GM21528 (cell line): ENCODE results near the gene MAST3.

Experiments used
- ATAC-seq: cut with Tn5 transposase; IDR thresholded peaks from one replicate; pipeline ENCODE4 v1.9.1; 2021; ENCODE audit warnings: mild to moderate bottlenecking, moderate library complexity; ENCODE audit not compliant: unreplicated experiment, low FRiP score

MAST3 gene

DNA sequence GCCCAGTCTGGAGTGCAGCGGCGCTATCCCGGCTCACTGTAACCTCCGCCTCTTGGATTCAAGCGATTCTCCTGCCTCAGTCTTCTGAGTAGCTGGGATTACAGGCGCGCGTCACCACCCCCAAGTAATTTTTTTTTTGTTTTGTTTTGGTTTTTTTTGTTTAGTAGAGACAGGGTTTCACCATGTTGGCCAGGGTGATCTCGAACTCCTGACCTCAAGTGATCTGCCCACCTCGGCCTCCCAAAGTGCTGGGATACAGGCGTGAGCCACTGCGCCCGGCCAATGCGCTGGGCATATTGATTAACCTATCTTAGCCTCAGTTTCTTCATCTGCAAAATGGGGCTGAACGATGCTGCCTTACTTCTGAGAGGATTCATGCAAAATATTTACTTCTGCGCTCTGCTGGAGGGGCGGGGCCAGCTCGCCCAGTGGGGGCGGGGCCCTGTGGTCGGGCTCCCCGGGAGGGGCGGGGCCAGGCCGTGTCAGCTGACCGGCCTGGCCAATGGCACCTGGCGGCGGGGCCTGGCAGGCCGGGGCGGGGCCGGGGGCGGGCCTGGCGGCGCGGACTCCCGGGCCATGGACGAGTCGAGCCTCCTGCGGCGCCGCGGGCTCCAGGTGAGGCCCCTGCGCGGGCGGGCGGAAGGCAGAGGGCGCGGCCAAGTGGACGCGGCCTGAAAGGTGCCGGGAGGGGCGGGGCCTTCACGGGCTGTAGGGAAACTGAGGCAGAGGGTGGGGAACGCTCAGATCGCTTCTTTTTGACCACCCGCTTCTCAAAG lies at the start of gene MAST3:
Gene MAST3, plus strand, starts transcription at position 562 of the 776 bp plus-strand sequence. Its CDS starts 15 bp downstream, at position 577.
- ATAC-seq, result peak; percentile 55

DNA sequence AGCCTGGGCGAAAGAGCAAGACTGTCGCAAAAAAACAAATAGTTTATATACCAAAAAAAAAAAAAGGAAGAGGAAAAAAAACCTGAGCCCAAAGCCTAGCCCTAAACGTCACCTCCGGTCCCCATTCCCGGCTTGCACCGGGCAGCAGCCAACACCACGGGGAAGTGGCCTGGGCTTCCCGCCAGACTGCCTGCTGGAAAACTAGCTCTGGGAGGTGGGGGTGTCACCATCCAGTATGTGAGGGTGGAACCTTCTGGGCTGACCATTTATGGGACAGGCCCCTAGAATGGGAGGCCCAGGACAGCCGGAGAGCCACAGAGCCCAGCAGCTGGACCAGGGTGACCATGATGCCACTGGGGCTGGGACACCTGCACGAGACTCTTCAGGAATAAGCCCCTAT lies 48.2 kb upstream of the MAST3 start:
- no peak for ATAC-seq

DNA sequence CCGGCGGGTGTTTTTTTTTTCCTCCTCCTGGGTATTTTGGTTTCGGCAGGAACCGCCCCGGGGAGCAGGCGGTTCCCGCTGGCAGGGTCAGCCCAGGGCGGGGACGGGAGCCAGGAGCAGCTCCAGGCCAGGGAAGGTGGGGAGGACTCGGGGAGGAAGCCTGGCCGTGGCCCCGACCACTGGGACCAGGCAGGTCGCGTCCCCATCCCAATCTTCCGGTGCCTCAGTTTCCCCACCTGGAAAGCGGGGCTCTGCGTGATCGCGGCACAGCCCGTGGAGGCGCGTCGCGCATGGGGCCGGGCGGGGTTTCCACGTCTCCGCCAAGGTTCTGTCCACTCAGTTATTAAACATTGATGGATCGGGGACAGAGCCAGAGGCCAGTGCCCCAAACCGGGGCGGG lies 45.7 kb upstream of the MAST3 start:
- no peak for ATAC-seq

DNA sequence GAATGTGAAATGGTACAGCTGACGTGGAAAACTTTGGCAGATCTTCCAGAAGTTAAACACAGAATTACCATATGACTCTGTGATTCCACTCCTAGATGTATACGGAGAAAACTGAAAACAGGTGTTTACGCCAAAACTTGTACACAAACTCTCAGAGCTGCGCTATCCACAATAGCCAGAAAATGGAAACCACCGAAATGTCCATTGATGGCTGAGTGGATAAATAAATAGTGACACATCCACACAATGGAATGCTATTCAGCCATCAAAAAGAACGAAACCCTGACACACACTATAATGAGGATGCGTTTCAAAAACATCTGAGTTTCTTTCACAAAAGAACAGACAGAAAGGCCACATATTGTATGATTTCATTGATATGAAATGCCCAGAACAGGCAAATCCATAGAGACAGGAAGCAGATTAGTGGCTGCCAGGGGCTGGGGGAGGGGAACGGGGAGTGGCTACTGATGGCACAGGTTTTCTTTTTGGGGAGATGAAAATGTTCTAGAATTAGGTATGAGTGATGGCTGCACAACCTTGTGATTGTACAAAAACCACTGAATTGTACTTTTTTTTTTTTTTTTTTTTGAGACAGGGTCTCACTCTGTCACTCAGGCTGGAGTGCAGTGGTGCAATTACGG lies 43.9 kb upstream of the MAST3 start:
- ATAC-seq, result no peak

DNA sequence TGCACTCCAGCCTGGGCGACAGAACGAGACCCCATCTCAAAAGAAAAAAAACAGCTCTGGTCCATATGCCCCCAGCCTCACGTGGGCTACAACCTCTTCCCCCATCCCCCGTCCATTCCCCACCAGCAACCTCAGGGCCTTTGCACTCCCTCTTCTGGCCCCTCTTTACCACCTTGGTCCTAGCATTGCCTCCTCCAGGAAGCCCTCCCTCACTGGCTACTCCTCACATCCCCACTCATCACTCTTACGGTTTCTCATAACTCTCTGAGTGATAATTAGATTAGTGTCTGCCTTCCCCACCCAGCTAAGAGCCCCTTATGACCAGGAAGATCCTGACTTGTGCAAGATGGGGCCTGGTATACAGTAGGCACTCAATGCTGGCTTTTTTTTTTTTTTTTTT lies 41.6 kb upstream of the MAST3 start:
- ATAC-seq, result no peak

DNA sequence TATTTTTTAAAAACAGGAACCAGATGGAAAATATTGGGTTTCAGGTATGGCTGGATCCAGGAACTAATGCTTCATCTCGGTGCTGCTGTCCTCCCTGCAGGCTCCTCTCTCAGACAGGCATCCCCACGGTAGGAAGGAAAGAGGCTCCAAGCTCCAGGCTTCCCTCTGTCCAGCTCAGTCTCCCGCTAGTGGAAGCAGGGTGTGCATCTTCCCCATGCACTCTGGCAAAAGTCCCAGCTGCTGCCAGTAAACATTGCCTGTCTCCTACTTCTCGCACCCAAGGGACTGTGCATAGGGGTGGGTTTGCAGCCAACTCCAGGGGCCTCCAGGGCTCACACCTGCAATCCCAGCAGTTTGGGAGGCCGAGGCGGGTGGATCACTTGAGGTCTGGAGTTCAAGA lies 40.0 kb upstream of the MAST3 start:
- ATAC-seq, result no peak

DNA sequence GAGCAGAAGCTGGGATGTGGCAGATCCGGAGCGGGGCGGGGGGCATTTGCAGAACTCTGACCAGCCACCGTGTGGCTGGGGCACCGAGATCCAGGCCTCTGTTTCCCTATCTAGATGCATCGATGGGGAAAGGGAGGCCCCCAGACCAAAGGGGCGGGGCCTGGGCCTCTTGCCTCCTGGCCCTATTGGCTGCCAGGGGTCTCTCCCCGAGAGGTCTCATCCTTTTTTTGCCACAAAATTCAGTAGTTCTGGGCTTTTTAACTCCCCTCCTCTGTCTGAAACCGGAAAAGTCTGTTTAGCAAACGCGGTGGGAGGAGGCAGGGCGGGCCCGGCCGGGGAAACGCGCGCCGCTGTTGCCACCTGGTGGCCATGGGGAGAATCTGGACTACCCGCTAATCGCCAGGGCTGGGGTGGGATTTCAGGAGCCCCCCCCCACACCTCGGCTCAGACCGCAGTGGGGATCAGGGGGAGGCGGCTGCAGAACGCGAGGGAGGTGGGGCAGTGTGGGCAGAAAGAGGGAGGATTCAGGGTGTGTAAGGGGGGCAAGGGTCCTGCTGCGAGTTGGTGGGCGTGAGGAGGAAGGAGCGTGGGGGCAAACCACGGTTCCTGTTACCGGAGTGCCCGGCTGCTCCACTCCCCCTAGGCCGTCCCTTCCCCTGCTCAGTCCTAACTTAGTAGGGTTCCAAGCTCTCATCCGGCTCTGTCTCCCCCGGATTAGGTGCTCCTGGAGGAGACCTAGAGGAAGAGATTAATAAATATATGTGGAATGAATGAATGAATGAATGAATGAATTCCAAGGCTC lies 39.2 kb upstream of the MAST3 start:
- no peak for ATAC-seq

DNA sequence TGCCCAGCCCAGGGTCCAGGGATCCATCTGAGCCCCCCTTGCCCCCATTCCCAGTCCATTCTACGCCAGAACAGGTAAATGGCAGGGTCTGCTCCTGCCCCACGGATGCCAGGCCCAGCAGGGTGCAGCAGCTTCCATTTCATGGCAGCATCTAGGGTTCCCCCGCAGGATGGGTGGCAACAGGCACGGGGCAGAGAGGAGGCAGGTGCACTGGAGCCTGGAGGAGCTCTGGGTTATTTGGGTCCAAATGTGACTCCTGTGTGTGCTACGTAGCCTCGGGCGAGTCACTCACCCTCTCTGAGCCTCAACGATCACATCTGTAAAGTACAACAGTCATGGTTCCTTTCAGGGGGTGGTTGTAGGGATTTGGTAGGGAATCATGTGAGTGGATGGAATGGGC lies 38.3 kb upstream of the MAST3 start:
- ATAC-seq, result no peak

DNA sequence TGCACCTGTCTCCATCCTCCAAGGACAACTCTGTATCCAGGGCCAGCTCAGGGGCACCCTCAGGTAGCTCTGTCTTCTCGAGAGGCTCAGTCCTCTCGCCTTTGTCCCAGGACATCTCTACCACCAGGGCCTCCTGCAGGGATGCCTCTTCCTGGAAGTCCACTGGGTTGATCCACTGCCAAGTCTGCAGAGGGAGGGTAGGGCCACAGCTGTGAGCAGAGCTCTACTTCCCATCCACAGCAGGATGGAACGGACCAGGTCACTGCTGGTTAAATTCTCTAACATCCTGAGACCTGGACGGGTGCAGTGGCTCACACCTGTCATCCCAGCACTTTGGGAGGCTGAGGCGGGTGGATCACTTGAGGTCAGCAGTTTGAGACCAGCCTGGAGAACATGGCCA lies 37.7 kb upstream of the MAST3 start:
- ATAC-seq, result no peak

DNA sequence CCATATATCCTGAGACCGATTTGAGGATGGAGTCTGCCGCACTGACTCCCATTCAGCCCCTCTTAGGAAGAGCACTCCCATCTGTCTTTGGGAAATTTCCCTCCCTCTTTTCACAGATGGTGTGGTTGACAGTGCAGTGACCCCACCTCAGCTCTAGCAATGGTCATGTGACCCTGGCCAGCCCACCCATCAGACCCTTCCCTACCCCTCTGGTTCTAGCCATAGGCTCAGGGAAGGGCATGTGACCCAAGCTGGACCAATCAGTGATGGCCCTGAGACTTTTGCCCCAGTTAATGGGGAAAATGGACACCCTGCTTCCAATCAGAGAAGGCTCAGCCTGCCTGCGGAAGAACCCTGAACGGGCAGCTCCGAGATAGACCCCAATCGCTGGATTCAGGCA lies 37.1 kb upstream of the MAST3 start:
- no peak for ATAC-seq

DNA sequence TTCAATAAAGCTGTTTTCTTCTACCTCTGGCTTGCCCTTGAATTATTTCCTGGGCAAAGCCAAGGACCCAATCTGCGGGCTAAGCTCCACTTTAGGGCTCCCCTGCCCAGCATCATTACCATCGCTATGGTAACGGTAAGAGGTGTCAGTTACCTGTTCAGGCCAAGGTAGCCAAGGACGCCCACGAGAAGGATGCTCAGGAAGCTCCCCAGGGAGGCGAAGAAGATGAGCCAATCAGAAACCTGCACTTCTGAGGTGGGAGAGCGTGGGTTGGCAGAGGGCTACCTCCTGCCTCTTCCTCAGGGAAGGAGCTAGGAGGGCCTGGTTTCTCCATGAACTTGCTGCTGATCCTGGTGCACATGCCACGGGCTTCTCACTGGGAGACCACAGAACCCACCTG lies 35.5 kb upstream of the MAST3 start:
- no peak for ATAC-seq

DNA sequence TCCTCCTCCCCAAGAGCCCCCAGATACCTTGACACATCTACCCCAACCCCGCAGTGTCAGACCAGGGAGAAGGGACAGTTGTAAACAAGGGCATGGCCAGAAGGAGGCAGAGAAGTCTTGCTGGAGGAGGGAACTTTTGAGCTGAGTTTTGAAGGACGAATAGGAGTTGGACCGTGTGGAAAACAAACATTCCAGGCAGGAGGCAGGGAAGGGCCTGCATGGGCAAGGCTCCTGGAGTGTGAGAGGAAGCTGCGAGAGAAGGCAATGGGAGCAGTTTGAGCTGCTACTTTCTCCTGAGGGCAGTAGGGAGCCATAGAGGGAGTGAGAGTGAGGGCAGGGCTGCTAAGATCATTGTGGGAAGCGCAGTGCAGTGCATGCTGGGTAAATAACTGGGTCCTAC lies 34.1 kb upstream of the MAST3 start:
- no peak for ATAC-seq

DNA sequence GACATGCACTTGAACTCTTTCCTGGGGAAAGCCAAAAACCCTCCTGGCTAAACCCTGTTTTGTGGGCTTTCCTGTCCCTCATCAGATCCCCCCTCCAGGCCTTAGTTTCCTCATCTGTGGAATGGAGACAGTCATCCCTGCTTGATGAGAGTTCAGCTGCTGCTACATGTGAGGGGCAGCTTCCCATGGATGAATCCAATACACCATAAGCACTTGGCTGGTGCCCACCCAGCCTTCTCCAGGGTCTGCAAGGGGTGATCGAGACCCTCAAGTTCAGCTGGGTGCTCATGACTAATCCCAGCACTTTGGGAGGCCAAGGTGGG lies 32.4 kb upstream of the MAST3 start:
- no peak for ATAC-seq

DNA sequence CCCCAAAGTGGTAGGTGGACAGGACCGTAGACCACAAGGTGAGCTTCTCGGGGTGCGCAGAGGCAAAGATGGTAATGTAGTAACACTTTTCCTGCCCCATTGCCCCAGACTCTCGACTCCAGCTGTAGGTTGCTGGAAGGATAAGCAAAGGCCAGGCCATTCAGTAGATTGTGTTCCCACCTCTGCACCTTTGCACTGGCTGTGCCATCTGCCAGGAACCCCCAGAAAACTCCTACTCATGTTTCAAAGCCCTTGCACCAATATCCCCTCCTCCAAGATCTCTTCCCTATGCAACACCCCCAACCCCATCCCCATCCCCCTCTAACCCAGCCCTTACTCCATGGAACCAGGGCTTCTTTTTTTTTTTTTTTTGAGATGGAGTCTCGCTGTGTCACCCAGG lies 29.2 kb upstream of the MAST3 start:
- no peak for ATAC-seq

DNA sequence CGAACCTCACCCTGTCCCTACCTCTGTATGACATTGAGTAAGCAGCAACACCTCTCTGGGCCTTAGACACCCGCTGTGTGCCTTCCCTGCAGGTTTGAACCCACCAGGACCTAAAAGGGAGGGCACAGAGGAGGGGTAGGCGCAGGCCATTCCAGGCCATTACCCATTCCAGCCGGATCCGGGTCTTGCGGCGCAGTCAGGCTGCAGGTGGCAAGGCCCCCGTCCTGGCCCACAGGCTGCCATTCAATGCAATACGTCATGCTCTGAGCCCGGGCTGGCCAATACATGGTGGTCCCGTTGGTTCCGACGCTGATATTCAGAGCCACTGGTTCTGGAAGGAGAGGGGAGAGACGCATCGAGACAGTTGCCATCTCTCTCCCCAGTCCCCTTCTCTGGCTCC lies 28.2 kb upstream of the MAST3 start:
- ATAC-seq, result no peak

DNA sequence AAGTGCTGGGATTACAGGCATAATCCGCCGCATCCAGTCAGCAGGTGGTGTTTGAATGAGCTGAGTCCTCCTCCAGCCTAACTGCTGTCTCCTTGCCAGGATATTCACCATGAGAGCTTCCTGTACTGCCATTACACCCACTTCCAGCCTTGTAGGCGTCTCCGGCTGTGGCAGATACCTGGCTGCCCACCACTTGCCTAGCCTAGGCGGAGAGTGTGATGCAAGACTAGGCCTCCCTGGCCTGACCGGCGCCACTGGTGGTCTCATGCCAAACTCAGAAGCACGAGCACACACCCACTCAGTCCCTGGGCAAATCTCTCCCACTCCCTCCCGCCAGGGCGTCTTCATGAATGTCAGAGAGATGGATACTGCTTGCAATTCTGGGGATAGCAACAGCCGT lies 27.4 kb upstream of the MAST3 start:
- no peak for ATAC-seq

DNA sequence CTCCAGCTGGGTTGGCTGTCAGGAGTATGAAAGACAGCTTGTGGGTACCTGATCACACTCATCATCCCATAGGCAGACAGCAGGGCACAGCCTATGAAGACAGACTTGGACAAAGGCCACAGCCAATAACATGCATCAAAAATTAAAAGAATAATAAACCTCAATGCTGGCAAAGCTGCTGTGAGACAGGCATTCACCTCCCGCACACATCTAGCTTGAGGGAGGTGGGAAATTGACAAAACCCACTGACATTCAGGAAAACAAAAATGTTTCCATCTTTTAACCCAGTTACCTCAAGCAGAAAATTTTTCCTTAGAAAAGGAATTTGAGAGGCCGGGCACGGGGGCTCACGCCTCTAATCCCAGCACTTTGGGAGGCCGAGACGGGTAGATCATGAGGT lies 25.2 kb upstream of the MAST3 start:
- no peak for ATAC-seq

DNA sequence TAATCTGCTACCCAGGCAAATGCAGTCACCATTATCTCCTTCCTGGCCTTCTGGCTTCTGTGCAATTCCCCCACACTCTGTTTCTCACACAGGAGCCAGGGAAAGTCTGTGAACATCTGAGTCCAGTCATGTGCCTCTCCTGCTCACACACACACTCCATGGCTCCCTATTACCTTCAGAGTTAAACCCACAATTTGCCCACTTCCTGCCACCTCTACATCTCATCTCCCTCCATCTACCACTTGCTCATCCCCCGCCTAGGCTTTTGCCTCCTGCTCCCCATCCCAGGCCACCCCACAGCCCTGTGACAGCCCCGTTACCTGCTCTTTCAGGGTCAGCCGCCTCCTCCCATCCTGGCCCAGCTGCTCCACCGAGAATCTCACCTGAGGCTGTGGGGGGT lies 24.4 kb upstream of the MAST3 start:
- no peak for ATAC-seq

DNA sequence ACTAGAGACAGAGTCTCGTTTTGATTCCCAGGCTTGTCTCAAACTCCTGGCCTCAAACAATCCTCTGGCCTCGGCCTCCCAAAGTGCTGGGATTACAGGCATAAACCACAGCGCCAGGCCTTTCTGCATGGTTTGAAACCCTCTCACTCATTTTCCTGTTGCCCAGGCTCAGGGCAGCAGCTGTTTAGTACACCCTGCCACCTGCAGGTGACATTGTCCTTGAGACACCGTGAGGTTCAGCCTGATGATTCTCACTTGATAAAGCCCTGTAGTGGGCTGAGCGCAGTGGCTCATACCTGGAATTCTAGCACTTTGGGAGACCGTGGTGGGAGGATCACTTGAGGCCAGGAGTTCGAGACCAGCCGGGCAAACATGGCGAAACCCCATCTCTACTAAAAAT lies 23.4 kb upstream of the MAST3 start:
- ATAC-seq, result no peak

DNA sequence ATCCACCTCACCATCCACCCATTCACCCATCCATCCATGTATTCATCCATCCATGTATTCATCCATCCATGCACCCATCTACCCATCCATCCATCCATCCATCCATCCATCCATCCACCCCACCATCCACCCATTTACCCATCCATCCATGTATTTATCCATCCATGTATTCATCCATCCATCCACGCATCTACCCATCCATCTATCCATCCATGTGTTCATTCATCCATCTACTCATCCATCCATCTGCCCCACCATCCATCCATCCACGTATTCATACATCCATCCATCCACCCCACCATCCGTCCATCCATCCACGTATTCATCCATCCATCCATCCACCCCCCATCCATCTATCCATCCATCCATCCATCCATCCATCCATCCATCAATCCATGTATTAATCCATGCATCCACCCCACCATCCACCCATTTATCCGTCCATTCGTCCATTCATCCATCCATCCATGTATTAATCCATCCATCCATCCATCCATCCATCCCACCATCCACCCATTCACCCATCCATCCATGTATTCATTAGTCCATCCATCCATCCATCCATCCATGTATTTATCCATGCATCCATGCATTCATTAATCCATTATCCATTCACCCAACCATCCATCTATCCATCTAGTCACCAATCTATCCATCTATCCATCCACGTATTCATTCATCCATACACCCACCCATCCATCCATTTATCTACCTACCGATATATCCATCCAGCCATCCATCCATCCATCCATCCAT lies 13.5 kb upstream of the MAST3 start:
- ATAC-seq, result no peak
